ENCODE measurements around the gene CREB3. TPM values are rescaled to one million over a fixed set of nuclear protein-coding genes. Genes with fewer than 3 reads are reported as not detected.

Gene CREB3
- total and polyA plus RNA-seq, 2 of the 4 experiments (the other 2 are of a cell fraction): 60.7 to 106 TPM

GRCh38 chr9:35708146-35708545 is 24.3 kb upstream of the CREB3 start:
- peaks cover 7% of the 10 kb centered on the region for H3K9me1 ChIP-seq (ENCODE audit: insufficient read depth, low read length)
- no peak overlapping the region for H4K8ac ChIP-seq (ENCODE audit: low read depth in 2 of 2, low read length in 2 of 2)
- no peaks in the 10 kb centered on the region for H3K4me1 ChIP-seq (ENCODE audit: control insufficient read depth, insufficient read depth, low read length)
- H2AFZ ChIP-seq (replicated peaks; ENCODE audit: low read length, poor library complexity): no peak overlapping the region
- TF ChIP-seq BHLHE40 (IDR thresholded peaks at IDR 0.05; ENCODE audit: low read depth, low read length) (no peak), ELK1 (IDR thresholded peaks at IDR 0.05; ENCODE audit: borderline replicate concordance, low read depth, low read length) (no peak), RAD21 (IDR thresholded peaks at IDR 0.05; ENCODE audit: low read length) (no peak), RCOR1 (IDR thresholded peaks at IDR 0.05; ENCODE audit: insufficient replicate concordance, low read length) (no peak), SMC3 (IDR thresholded peaks at IDR 0.05; ENCODE audit: low read depth, low read length) (no peak), MXI1 (IDR thresholded peaks at IDR 0.05; ENCODE audit: borderline replicate concordance, low read depth, low read length) (no peak), MAZ (IDR thresholded peaks at IDR 0.05; ENCODE audit: borderline replicate concordance, low read depth, low read length) (no peak), USF2 (IDR thresholded peaks at IDR 0.05; ENCODE audit: low read depth, low read length) (no peak), FOS (IDR thresholded peaks at IDR 0.05; ENCODE audit: low read depth, low read length) (no peak), RFX5 (IDR thresholded peaks at IDR 0.05; ENCODE audit: low read depth, low read length) (no peak), POLR2A (IDR thresholded peaks at IDR 0.05; ENCODE audit: low read depth, low read length) (no peak), MAFK (IDR thresholded peaks at IDR 0.05; ENCODE audit: low read depth, low read length) (no peak), CHD1 (IDR thresholded peaks at IDR 0.05; ENCODE audit: low read depth, low read length) (no peak), CEBPB (IDR thresholded peaks at IDR 0.05; ENCODE audit: low read depth, low read length) (no peak), NFE2L2 (IDR thresholded peaks at IDR 0.05; ENCODE audit: low read depth, low read length) (no peak), CTCF (conservative IDR thresholded peaks at IDR 0.05; ENCODE audit: low read depth, low read length) (no peak)
- ChIA-PET CTCF (no interaction called here), POLR2A (ENCODE audit: unreplicated experiment) (no interaction called here)
- H3K27me3 ChIP-seq (ENCODE audit: control insufficient read depth, insufficient read depth, low read length): no peaks in the 10 kb centered on the region
- no peak overlapping the region for H3K27ac ChIP-seq (ENCODE audit: insufficient read depth, low read length)
- no peak overlapping the region for H3K4ac ChIP-seq (ENCODE audit: low read depth, low read length)
- H3K4me3 ChIP-seq (ENCODE audit: insufficient read depth, low read depth, low read length): no peak overlapping the region
- no peak overlapping the region for H3K14ac ChIP-seq (replicated peaks; ENCODE audit: low read depth, low read length)
- no peak overlapping the region for H3K4me2 ChIP-seq (ENCODE audit: low read depth, low read length)
- H4K91ac ChIP-seq (ENCODE audit: insufficient read depth, low read depth, low read length): no peak overlapping the region
- no peak overlapping the region for H2BK120ac ChIP-seq (ENCODE audit: low read depth, low read length)
- dilution Hi-C loops (cut with HindIII; ENCODE audit: low sequenced_read_pairs, unreplicated experiment) (no loop called here), intact Hi-C loops (cut with micrococcal nuclease) (no loop called here), in situ Hi-C loops (cut with MboI; ENCODE audit: low sequenced_read_pairs) (no loop called here)
- no peak overlapping the region for H4K5ac ChIP-seq (ENCODE audit: low read depth, low read length)
- H3K36me3 ChIP-seq (ENCODE audit: control insufficient read depth, insufficient read depth, low read length): peaks cover 90% of the 10 kb centered on the region
- no peak overlapping the region for H2AK9ac ChIP-seq (replicated peaks; ENCODE audit: low read depth, low read length, poor library complexity)
- H3K56ac ChIP-seq (ENCODE audit: extremely low read depth, insufficient read depth, low read length): no peak overlapping the region
- H2AK5ac ChIP-seq (ENCODE audit: low read depth, low read length): no peak overlapping the region
- no peak overlapping the region for H2BK5ac ChIP-seq (ENCODE audit: low read depth, low read length, poor library complexity, severe bottlenecking)
- H2BK15ac ChIP-seq (ENCODE audit: low read depth, low read length): no peak overlapping the region
- DNase-seq (no peak), ATAC-seq (ENCODE audit: low read depth) (no peak)
- H3K18ac ChIP-seq (ENCODE audit: low read depth, low read length): no peak overlapping the region
- WGBS, 2 experiments (ENCODE audit: extremely low coverage in 2 of 2, insufficient read length in 1 of 2): 93% methylated on average over 4 of the region's 4 CpGs; no CpG with 5 or more reads in 1 of the 2 experiments
- peaks cover 18% of the 10 kb centered on the region for H4K20me1 ChIP-seq (ENCODE audit: insufficient read depth, low read length)
- H3K9ac ChIP-seq (ENCODE audit: low read depth, low read length): no peak overlapping the region
- H3K79me1 ChIP-seq (ENCODE audit: low read depth in 1 of 2, low read length in 2 of 2): peaks cover 55 to 76% of the 10 kb centered on the region in 2 experiments
- BruUV-seq (replicated peaks): no TSS peak
- no peaks in the 10 kb centered on the region for H3K9me3 ChIP-seq (ENCODE audit: control insufficient read depth, insufficient read depth, low read length)
- H3K23ac ChIP-seq (ENCODE audit: low read depth, low read length): no peak overlapping the region
- no peak overlapping the region for H2BK20ac ChIP-seq (ENCODE audit: low read depth, low read length)

Data from IMR-90 (cell line).